H1 (cell line): Measurements from ENCODE around the gene SOX13. TPM values are rescaled to one million over a fixed set of nuclear protein-coding genes. Genes with fewer than 3 reads are reported as not detected.
A peak's percentile ranks its signal among the peaks of the same experiment; 100 is the strongest.

ENCODE experiments used
- BACH1 ChIP-seq: IDR thresholded peaks from 2 replicates; pipeline ENCODE4 v1.6.1; 2012; ENCODE audit warnings: low read length, improper control_type of control experiment
- BRCA1 ChIP-seq: IDR thresholded peaks from 2 replicates; pipeline ENCODE4 v1.6.1; 2012; ENCODE audit warnings: low read depth, low read length, improper control_type of control experiment
- CBX5 ChIP-seq: fragments of 300-800, 300-1000 bp; sonication (generic); IDR thresholded peaks from 2 replicates; pipeline ENCODE4 v1.7.1; 2016; ENCODE audit warnings: antibody characterized with exemption, low read length, low read depth
- CBX8 ChIP-seq: fragments of 300-800, 300-1000 bp; sonication (generic); IDR thresholded peaks from 2 replicates; pipeline ENCODE4 v1.7.1; 2016; ENCODE audit warnings: low read depth, low read length, borderline replicate concordance
- CHD1 ChIP-seq: IDR thresholded peaks from 2 replicates; pipeline ENCODE4 v1.6.1; 2012; ENCODE audit warnings: low read depth, low read length, improper control_type of control experiment
- CHD2 ChIP-seq: IDR thresholded peaks from 2 replicates; pipeline ENCODE4 v1.6.1; 2012; ENCODE audit warnings: low read length, improper control_type of control experiment
- EZH2 ChIP-seq: fragments of 200-600 bp; sonication (generic); IDR thresholded peaks from 2 replicates; pipeline ENCODE4 v1.7.1; 2012; ENCODE audit warnings: low read depth, mild to moderate bottlenecking, moderate library complexity, low read length, inconsistent platforms; ENCODE audit not compliant: severe bottlenecking
- GABPA ChIP-seq: IDR thresholded peaks from 2 replicates; pipeline ENCODE4 v1.6.1; 2011; ENCODE audit warnings: mild to moderate bottlenecking, low read length, moderate library complexity, borderline replicate concordance; ENCODE audit not compliant: insufficient read depth
- GTF2F1 ChIP-seq: IDR thresholded peaks from 2 replicates; pipeline ENCODE4 v1.6.1; 2012; ENCODE audit warnings: low read depth, low read length, improper control_type of control experiment, borderline replicate concordance
- HDAC2 ChIP-seq, 2 experiments: fragments of 300-600 bp in 1 of 2; sonication (generic) in 1 of 2; IDR thresholded peaks; 2 replicates each; pipeline ENCODE4 v1.6.1; 2011 to 2012; ENCODE audit warnings: low read depth in 2 of 2, low read length in 2 of 2, mild to moderate bottlenecking in 2 of 2, moderate library complexity in 2 of 2, borderline replicate concordance in 1 of 2, inconsistent platforms in 1 of 2
- JUN ChIP-seq: IDR thresholded peaks from 2 replicates; pipeline ENCODE4 v1.6.1; 2011; ENCODE audit warnings: low read depth, mild to moderate bottlenecking, improper control_type of control experiment, low read length
- KDM4A ChIP-seq: IDR thresholded peaks from one replicate; pipeline ENCODE4 v1.7.1; 2012; ENCODE audit warnings: low read depth, mild to moderate bottlenecking, moderate library complexity, low read length, inconsistent platforms; ENCODE audit not compliant: severe bottlenecking
- MAFK ChIP-seq: IDR thresholded peaks from 2 replicates; pipeline ENCODE4 v1.6.1; 2012; ENCODE audit warnings: low read depth, mild to moderate bottlenecking, improper control_type of control experiment, low read length
- POU5F1 ChIP-seq: IDR thresholded peaks from 2 replicates; pipeline ENCODE4 v1.6.1; 2011; ENCODE audit warnings: low read depth, mild to moderate bottlenecking, low read length, moderate library complexity
- RAD21 ChIP-seq, 2 experiments: IDR thresholded peaks in 1 of 2; conservative IDR thresholded peaks in 1 of 2; 2 replicates each; pipeline ENCODE4 v1.6.1; 2011; ENCODE audit warnings: low read depth in 2 of 2, low read length in 2 of 2, improper control_type of control experiment in 1 of 2, inconsistent platforms in 1 of 2, mild to moderate bottlenecking in 1 of 2, moderate library complexity in 1 of 2
- RXRA ChIP-seq: IDR thresholded peaks from 2 replicates; pipeline ENCODE4 v1.6.1; 2011; ENCODE audit warnings: low read depth, mild to moderate bottlenecking, low read length, moderate library complexity; ENCODE audit not compliant: insufficient read depth
- SAP30 ChIP-seq: fragments of 300-600 bp; sonication (generic); IDR thresholded peaks from 2 replicates; pipeline ENCODE4 v1.7.1; 2012; ENCODE audit warnings: low read length, moderate library complexity, mild to moderate bottlenecking, inconsistent platforms; ENCODE audit not compliant: insufficient read depth, insufficient replicate concordance
- SIX5 ChIP-seq: IDR thresholded peaks from 2 replicates; pipeline ENCODE4 v1.6.1; 2011; ENCODE audit warnings: mild to moderate bottlenecking, low read depth, low read length
- SP1 ChIP-seq: IDR thresholded peaks from 2 replicates; pipeline ENCODE4 v1.6.1; 2011; ENCODE audit warnings: low read depth, low read length
- TAF1 ChIP-seq: IDR thresholded peaks from 2 replicates; pipeline ENCODE4 v1.6.1; 2011; ENCODE audit warnings: mild to moderate bottlenecking, low read depth, low read length
- TCF12 ChIP-seq: IDR thresholded peaks from 2 replicates; pipeline ENCODE4 v1.6.1; 2011; ENCODE audit warnings: low read depth, mild to moderate bottlenecking, low read length
- USF2 ChIP-seq: IDR thresholded peaks from 2 replicates; pipeline ENCODE4 v1.6.1; 2011; ENCODE audit warnings: low read length, improper control_type of control experiment
- ZNF274 ChIP-seq: IDR thresholded peaks from 2 replicates; pipeline ENCODE4 v1.7.0; 2012; ENCODE audit warnings: low read length, borderline replicate concordance; ENCODE audit errors: extremely low read depth
- polyA plus RNA-seq, 7 experiments: library from polyadenylated mRNA; depleted of rRNA in 3 of 7; stranded (reverse) in 5 of 7; unstranded in 2 of 7; fragments of >200 nt in 5 of 7; fragments of 200-250 nt in 2 of 7; gene quantifications; 1 replicate in 5 of 7; 2 replicates in 1 of 7; 4 replicates in 1 of 7; pipeline versions ENCODE4 v1.2.1 to v1.2.3, GENCODE V29; 2011 to 2013; ENCODE audit warnings: missing spikeins in 2 of 7, mixed read lengths in 2 of 7
- total RNA-seq: library from RNA; stranded (reverse); fragmentation: NEBNext Ultra II Directional; extraction: Animal tissue kit (Norgen Biotek cat#: 25700); gene quantifications from 2 replicates; pipeline ENCODE4 v1.2.1, GENCODE V29; 2021

SOX13 gene
- total and polyA plus RNA-seq, 2 of the 8 experiments (the other 6 are each of a cell fraction or from before 2014, with no cell fraction given): 113 to 173 TPM

GRCh38 chr1:204072931-204073836, at the start of gene SOX13 (continued):
- TF ChIP-seq EZH2 (no peak), CBX8 (no peak), CHD1 (no peak), SP1 (no peak), USF2 (no peak), ZNF274 (no peak), TCF12 (no peak), RXRA (no peak), SAP30 (peak; percentile 25), TAF1 (peak; percentile 90), GABPA (0 out of 2 replicates have a peak, but pooled peaks have one; percentile 66), JUN (no peak), GTF2F1 (no peak), POU5F1 (no peak), RAD21 (IDR thresholded peaks at IDR 0.05 in 1 of 2, conservative IDR thresholded peaks at IDR 0.05 in 1 of 2; ENCODE audit: low read depth in 2 of 2, low read length in 2 of 2) (peak; percentile 49 to 72), HDAC2 (IDR thresholded peaks at IDR 0.05; ENCODE audit: borderline replicate concordance in 1 of 2, low read depth in 2 of 2, low read length in 2 of 2) (no peak), BRCA1 (no peak), BACH1 (no peak), KDM4A (no peak), CBX5 (no peak), SIX5 (no peak), MAFK (no peak), CHD2 (no peak)
